Pancreas (tissue), 10 donors: ENCODE measurements around the gene ZNF665. TPM values are rescaled to one million over a fixed set of nuclear protein-coding genes. Genes with fewer than 3 reads are reported as not detected.
"Not testable (repeated sequence)": the region's sequence is repeated elsewhere in the genome, so short reads cannot be mapped to it uniquely, and the experiment has no call there.

Source experiments
- ATAC-seq, 4 donors: fragments of 200-7000 bp; cut with Tn5 transposase; one replicate each; pipeline versions ENCODE4 v1.8.0 to v1.9.1; 2020; ENCODE audit warnings: mild to moderate bottlenecking in 4 of 4, moderate library complexity in 4 of 4
- DNase-seq, 6 donors: peaks; one replicate each; pipeline ENCODE4 v3.0.0-alpha.2; 2020
- FAIRE-seq: peaks from 2 replicates; lab custom pipeline; 2012; peaks lifted over from hg19 to GRCh38; lab: Jason Lieb, UNC
- H3K27ac ChIP-seq, 4 donors: fragments of 200-600 bp; sonication (generic); 1 replicate in 3 of 4; 2 replicates in 1 of 4; pipeline versions ENCODE4 v1.5.0 to v1.8.0; 2020
- H3K27me3 ChIP-seq, 4 donors: fragments of 200-600 bp; one replicate each; pipeline ENCODE4 v1.8.0; 2021
- H3K36me3 ChIP-seq, 3 donors: fragments of 200-600 bp; sonication (generic) in 1 of 3; one replicate each; pipeline versions ENCODE4 v1.5.0 to v1.8.0; 2020 to 2021
- H3K4me1 ChIP-seq, 3 donors: fragments of 200-600 bp; one replicate each; pipeline ENCODE4 v1.8.0; 2021
- H3K4me3 ChIP-seq, 4 donors: fragments of 200-600 bp; sonication (generic) in 2 of 4; one replicate each; pipeline versions ENCODE4 v1.5.0 to v1.8.0; 2020 to 2021
- H3K9me3 ChIP-seq, 4 donors: fragments of 200-600 bp; one replicate each; pipeline ENCODE4 v1.8.0; 2021
- WGBS, 2 donors: extraction: QIAGEN DNeasy Blood & Tissue Kit; methylation state at CpG; one replicate each; pipeline ENCODE4 v1.1.7; 2013; 5-methylcytosine and 5-hydroxymethylcytosine counted together
- intact Hi-C, 3 donors: fragments of 100-400 bp; cut with DNase I; formaldehyde crosslinking; loops; one replicate each; pipeline versions ENCODE4 v1.11.1 to v1.14.2; 2022
- polyA plus RNA-seq, 2 donors: library from polyadenylated mRNA; stranded (reverse); fragments of 200-250 nt; gene quantifications; one replicate each; pipeline ENCODE4 v1.2.3, GENCODE V29; 2013
- total RNA-seq, 6 donors: library from RNA; stranded (reverse); fragmentation: NEBNext Ultra II Directional in 4 of 6; extraction: Animal tissue kit (Norgen Biotek cat#: 25700) in 4 of 6; gene quantifications; one replicate each; pipeline versions ENCODE4 v1.2.1 to v1.2.4, GENCODE V29; 2021 to 2023
- TF ChIP-seq, protein P1 (sequence below), 4 donors: fragments of 200-600 bp; sonication (generic) in 3 of 4; IDR thresholded peaks; one replicate each; pipeline versions ENCODE4 v1.5.0 to v1.8.0; 2021; ENCODE audit warnings: antibody characterized with exemption in 4 of 4
- donor health status: healthy with polysubstance abuse.
- donor health status: DM: no; HTN: no; CAD: no; lungs with moderate emphysema.
- donor health status: DM: no; HTN: no; CAD: no.
- donor health status: control.
- donor health status: control.
- donor health status: Bipolar disorder and iron deficiency.
- donor health status: DM: yes; HTN: yes; CAD: no.
- donor health status: DM: no; HTN: no; CAD: no.
- donor health status: DM: no; HTN: no; CAD: no.
- donor health status: DM: yes; HTN: yes; CAD: no.

Gene ZNF665
- total and polyA plus RNA-seq, 8 donors, result 1.4 to 4.0 (median 1.5) TPM

DNA sequence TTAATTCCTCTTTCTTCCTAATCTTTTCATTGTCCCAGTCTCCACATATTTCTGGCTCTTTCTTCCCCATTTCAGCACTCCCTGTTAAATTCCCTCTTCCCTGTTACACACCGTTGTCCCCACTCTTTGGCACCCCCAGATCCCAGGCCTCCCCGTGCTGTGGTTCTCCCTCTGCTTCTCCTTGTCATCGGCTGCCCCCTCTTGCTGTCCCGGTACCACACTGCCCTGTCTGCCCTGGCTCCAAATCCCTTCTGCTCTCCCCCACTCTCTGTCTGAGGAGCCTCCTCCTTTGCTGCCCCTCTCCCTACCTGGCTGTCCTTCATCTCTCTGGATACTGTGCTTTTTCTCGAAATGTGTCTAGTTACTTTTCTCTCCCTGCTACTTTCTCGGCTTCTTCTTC, 61.4 kb downstream of the ZNF665 start:
- FAIRE-seq, result no peak
- Histone ChIP-seq H3K36me3 (no peaks in the 10 kb centered on the region), H3K27ac (no peak overlapping the region), H3K4me1 (peaks cover 0 to 3% (median 0%) of the 10 kb centered on the region in 3 donors), H3K27me3 (no peaks in the 10 kb centered on the region), H3K9me3 (no peaks in the 10 kb centered on the region), H3K4me3 (peak overlapping the region; percentile 40 to 69 (median 56))
- ATAC-seq, result peak in 2 of 4 donors; percentile 17 to 19
- intact Hi-C loops, result no loop called here
- TF ChIP-seq, protein P1, sequence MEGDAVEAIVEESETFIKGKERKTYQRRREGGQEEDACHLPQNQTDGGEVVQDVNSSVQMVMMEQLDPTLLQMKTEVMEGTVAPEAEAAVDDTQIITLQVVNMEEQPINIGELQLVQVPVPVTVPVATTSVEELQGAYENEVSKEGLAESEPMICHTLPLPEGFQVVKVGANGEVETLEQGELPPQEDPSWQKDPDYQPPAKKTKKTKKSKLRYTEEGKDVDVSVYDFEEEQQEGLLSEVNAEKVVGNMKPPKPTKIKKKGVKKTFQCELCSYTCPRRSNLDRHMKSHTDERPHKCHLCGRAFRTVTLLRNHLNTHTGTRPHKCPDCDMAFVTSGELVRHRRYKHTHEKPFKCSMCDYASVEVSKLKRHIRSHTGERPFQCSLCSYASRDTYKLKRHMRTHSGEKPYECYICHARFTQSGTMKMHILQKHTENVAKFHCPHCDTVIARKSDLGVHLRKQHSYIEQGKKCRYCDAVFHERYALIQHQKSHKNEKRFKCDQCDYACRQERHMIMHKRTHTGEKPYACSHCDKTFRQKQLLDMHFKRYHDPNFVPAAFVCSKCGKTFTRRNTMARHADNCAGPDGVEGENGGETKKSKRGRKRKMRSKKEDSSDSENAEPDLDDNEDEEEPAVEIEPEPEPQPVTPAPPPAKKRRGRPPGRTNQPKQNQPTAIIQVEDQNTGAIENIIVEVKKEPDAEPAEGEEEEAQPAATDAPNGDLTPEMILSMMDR (IDR thresholded peaks at IDR 0.05), result no peak
- 15 to 21% methylated on average over 6 of the region's 6 CpGs for WGBS, 2 donors
- no peak for DNase-seq

DNA sequence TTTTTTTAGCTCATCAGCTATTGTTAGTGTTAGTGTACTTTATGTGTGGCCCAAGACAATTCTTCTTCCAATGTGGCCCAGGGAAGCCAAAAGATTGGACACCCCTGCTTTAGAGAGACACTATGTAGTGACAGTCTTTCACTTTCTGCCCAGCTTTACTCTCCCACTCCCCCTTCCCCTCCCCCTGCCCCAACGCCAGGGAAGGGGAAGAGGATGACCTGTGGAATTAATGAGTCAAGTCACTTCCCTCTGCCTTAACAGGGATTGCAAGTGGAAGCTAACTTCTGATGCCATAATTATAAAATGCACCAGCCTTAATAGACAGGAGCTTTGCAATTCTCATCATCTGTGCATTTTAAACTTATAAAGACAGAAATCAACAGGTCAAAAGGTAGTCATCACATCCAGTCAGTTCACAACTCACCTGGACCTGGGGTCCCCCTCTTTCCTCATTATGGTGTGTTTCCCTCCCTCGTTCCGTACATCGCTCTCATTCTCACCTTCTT, 62.0 kb downstream of the ZNF665 start:
- intact Hi-C loops, result no loop called here
- DNase-seq (no peak), ATAC-seq (no peak), FAIRE-seq (no peak)
- Histone ChIP-seq H3K27ac (no peak overlapping the region), H3K4me1 (peaks cover 0 to 3% (median 0%) of the 10 kb centered on the region in 3 donors), H3K36me3 (no peaks in the 10 kb centered on the region), H3K27me3 (no peaks in the 10 kb centered on the region), H3K9me3 (no peaks in the 10 kb centered on the region), H3K4me3 (no peak overlapping the region)
- TF ChIP-seq, protein P1 (IDR thresholded peaks at IDR 0.05), result no peak
- 91 to 100% methylated on average over 3 of the region's 4 CpGs for WGBS, 2 donors

DNA sequence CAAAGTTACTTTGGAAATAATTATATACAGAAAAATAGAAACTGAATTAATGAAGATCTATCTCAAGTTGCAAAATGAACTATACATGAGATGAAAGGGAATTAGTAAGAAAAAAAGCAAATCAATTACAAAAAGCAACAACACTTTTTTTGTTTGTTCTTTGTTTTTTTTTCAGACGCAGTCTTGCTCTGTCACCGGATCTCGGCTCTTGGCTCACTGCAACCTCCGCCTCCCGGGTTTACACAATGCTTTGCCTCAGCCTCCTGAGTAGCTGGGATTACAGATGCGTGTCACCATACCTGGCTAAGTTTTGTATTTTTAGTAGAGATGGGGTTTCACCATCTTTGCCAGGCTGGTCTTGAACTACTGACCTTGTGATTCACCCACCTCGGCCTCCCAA, 62.7 kb downstream of the ZNF665 start:
- Histone ChIP-seq H3K4me1 (peaks cover 0 to 3% (median 0%) of the 10 kb centered on the region in 3 donors), H3K27me3 (no peaks in the 10 kb centered on the region), H3K36me3 (no peaks in the 10 kb centered on the region), H3K9me3 (no peaks in the 10 kb centered on the region), H3K4me3 (no peak overlapping the region), H3K27ac (no peak overlapping the region)
- DNase-seq (no peak), ATAC-seq (no peak), FAIRE-seq (no peak)
- 59 to 74% methylated on average over 7 of the region's 7 CpGs for WGBS, 2 donors
- TF ChIP-seq, protein P1 (IDR thresholded peaks at IDR 0.05), result no peak
- intact Hi-C loops, result no loop called here

DNA sequence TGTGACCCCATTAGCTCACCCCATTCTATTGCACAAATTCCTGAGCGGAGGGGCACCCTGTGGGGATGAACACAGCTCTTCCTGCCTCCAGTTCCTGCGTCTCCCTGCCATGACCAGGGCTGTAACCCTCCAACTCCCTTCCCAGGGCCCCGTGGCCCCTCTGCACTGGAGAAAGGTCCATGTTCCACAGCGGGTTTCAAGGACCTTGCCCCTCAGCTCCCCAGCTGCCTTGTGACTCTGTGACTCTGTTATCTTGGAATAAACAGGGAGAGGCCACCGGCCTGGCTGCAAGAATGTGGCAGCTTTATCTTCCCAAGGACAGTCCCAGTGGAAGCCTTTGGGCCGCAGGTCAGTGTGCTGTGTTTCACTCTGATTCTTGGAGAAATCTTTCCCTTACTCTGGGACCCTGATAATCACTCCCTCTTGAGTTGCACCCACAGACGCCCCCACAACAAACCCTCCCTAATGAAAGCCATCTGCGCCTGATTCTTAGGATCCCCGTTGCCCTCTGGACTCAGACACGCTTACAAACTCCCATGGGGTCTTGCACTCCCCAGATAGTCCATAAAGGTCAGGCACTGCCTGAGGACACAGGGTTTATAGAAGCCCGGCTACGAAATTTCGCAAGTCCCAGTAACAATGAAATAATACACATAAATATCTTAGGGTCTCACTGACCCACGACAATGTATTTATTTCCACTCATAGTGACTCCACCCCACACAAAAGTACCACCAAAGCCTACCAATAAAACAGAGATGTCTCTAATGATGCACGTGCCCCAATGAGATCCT, 66.2 kb downstream of the ZNF665 start:
- H3K27ac ChIP-seq, H3K36me3 ChIP-seq, DNase-seq, H3K4me3 ChIP-seq, intact Hi-C loops, H3K4me1 ChIP-seq, H3K9me3 ChIP-seq, FAIRE-seq, H3K27me3 ChIP-seq: not testable (repeated sequence)
- 62 to 67% methylated on average over 8 of the region's 15 CpGs for WGBS, 2 donors
- ATAC-seq, result peak in 2 of 4 donors; percentile 35 to 87

DNA sequence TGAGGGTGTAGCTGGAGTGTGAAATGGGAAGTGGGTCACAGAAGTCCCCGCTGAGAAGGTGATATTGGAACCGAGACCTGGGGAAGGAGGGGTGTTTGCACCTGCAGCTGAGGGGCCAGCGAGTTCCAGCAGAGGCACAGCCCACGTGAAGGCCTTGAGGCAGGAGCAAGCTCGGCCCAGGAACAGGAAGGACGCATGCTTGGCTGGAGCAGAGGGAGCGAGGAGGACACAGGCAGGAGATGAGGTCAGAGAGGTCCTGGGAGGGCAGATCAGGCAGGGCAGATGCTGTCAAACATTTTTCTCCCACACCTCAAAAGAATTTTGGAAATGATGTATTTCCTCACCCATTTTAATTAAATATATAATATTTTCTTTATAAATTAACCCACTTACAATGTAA, 69.8 kb downstream of the ZNF665 start:
- intact Hi-C loops, result no loop called here
- H3K4me1 ChIP-seq, result no peaks in the 10 kb centered on the region
- FAIRE-seq (no peak), DNase-seq (no peak), ATAC-seq (no peak)
- WGBS, 2 donors, result 85 to 88% methylated on average over 7 of the region's 7 CpGs
- H3K9me3 ChIP-seq, result no peaks in the 10 kb centered on the region
- no peak overlapping the region for H3K27ac ChIP-seq
- TF ChIP-seq, protein P1 (IDR thresholded peaks at IDR 0.05), result no peak
- H3K36me3 ChIP-seq, result no peaks in the 10 kb centered on the region
- H3K27me3 ChIP-seq, result no peaks in the 10 kb centered on the region
- no peak overlapping the region for H3K4me3 ChIP-seq

Other genes with a start within 250 kb of the ZNF665 start
- gene ZNF816, start 230.5 kb downstream of the ZNF665 start, total RNA-seq, result 10 to 100 TPM in 1 of 6 donors, 1 to 10 TPM in 5; 3.6 to 12.1 (median 5.7) TPM
- gene ZNF816, start 230.5 kb downstream of the ZNF665 start, polyA plus RNA-seq, result 1 to 10 TPM; 3.2 to 4.1 TPM
- not detected for gene ERVV-1, start 179.4 kb downstream of the ZNF665 start, total RNA-seq
- not detected for gene ERVV-1, start 179.4 kb downstream of the ZNF665 start, polyA plus RNA-seq
- gene ERVV-2, start 148.6 kb downstream of the ZNF665 start, total RNA-seq, result not detected
- gene ERVV-2, start 148.6 kb downstream of the ZNF665 start, polyA plus RNA-seq, result not detected
- 10 to 100 TPM in 4 of 6 donors, 1 to 10 TPM in 2; 6.4 to 18.7 (median 12.5) TPM for gene ZNF160, start 89.9 kb downstream of the ZNF665 start, total RNA-seq
- 10 to 100 TPM; 14.6 to 21.4 TPM for gene ZNF160, start 89.9 kb downstream of the ZNF665 start, polyA plus RNA-seq
- 1 to 10 TPM; 1.9 to 7.9 (median 4.5) TPM for gene ZNF415, start 60.4 kb downstream of the ZNF665 start, total RNA-seq
- 1 to 10 TPM; 5.5 to 6.3 TPM for gene ZNF415, start 60.4 kb downstream of the ZNF665 start, polyA plus RNA-seq
- 1 to 10 TPM; 4.0 to 8.6 (median 5.5) TPM for gene ZNF347, start 34.3 kb downstream of the ZNF665 start, total RNA-seq
- 1 to 10 TPM; 2.8 to 2.9 TPM for gene ZNF347, start 34.3 kb downstream of the ZNF665 start, polyA plus RNA-seq
- gene ZNF677, start 61.5 kb upstream of the ZNF665 start, total RNA-seq, result 1 to 10 TPM; 2.6 to 9.7 (median 5.0) TPM
- 1 to 10 TPM; 3.0 to 5.8 TPM for gene ZNF677, start 61.5 kb upstream of the ZNF665 start, polyA plus RNA-seq
- gene VN1R2, start 64.9 kb upstream of the ZNF665 start, total RNA-seq, result not detected
- not detected for gene VN1R2, start 64.9 kb upstream of the ZNF665 start, polyA plus RNA-seq
- gene VN1R4, start 74.4 kb upstream of the ZNF665 start, total RNA-seq, result not detected
- gene VN1R4, start 74.4 kb upstream of the ZNF665 start, polyA plus RNA-seq, result not detected
- gene ZNF845, start 140.4 kb upstream of the ZNF665 start, total RNA-seq, result 1 to 10 TPM; 1.8 to 5.4 (median 2.8) TPM
- gene ZNF845, start 140.4 kb upstream of the ZNF665 start, polyA plus RNA-seq, result 1 to 10 TPM; 1.6 to 1.7 TPM
- gene ZNF525, start 172.3 kb upstream of the ZNF665 start, total RNA-seq, result 10 to 100 TPM in 2 of 6 donors, 1 to 10 TPM in 4; 4.7 to 13.7 (median 7.5) TPM
- 1 to 10 TPM; 4.8 to 6.4 TPM for gene ZNF525, start 172.3 kb upstream of the ZNF665 start, polyA plus RNA-seq
- gene ZNF765, start 201.8 kb upstream of the ZNF665 start, total RNA-seq, result 10 to 100 TPM in 1 of 6 donors, 1 to 10 TPM in 5; 4.9 to 10.1 (median 6.2) TPM
- gene ZNF765, start 201.8 kb upstream of the ZNF665 start, polyA plus RNA-seq, result 1 to 10 TPM; 3.5 to 5.1 TPM
- gene ZNF761, start 238.6 kb upstream of the ZNF665 start, total RNA-seq, result 1 to 10 TPM; 4.8 to 8.6 (median 5.8) TPM
- gene ZNF761, start 238.6 kb upstream of the ZNF665 start, polyA plus RNA-seq, result 1 to 10 TPM; 7.3 to 7.5 TPM